ENCODE measurements around the gene SLC25A19.

GRCh38 chr17:75249564-75249963, 39.7 kb downstream of the SLC25A19 start:
- no peak for TF ChIP-seq CTCF (IDR thresholded peaks at IDR 0.05)
- no peak for TF ChIP-seq POLR2A (IDR thresholded peaks at IDR 0.05)
- no peak for TF ChIP-seq EP300 (IDR thresholded peaks at IDR 0.05)
